Ascending aorta (tissue), 2 donors: ENCODE data around the gene GALNT17. TPM values are rescaled to one million over a fixed set of nuclear protein-coding genes. Genes with fewer than 3 reads are reported as not detected.

Experiments
- DNase-seq, 2 donors: peaks; one replicate each; pipeline ENCODE4 v3.0.0-alpha.2; 2019; ENCODE audit warnings: low spot score in 2 of 2
- H3K27ac ChIP-seq, 2 donors: fragments of 200-600 bp; sonication (generic); one replicate each; pipeline ENCODE4 v1.5.1; 2016 to 2017; ENCODE audit warnings: mild to moderate bottlenecking in 1 of 2
- H3K27me3 ChIP-seq: fragments of 200-600 bp; sonication (generic); one replicate; pipeline ENCODE4 v1.5.1; 2017
- H3K36me3 ChIP-seq, 2 donors: fragments of 200-600 bp; sonication (generic); one replicate each; pipeline ENCODE4 v1.5.1; 2016
- H3K4me1 ChIP-seq, 2 donors: fragments of 200-600 bp; sonication (generic); one replicate each; pipeline ENCODE4 v1.5.1; 2016 to 2017; ENCODE audit warnings: mild to moderate bottlenecking in 1 of 2
- H3K4me3 ChIP-seq, 2 donors: fragments of 200-600 bp; sonication (generic); one replicate each; pipeline ENCODE4 v1.5.1; 2016 to 2017; ENCODE audit warnings: mild to moderate bottlenecking in 1 of 2
- H3K9me3 ChIP-seq, 2 donors: fragments of 200-600 bp; sonication (generic); one replicate each; pipeline ENCODE4 v1.5.1; 2016
- intact Hi-C: fragments of 100-400 bp; cut with DNase I; formaldehyde crosslinking; loops from one replicate; pipeline ENCODE4 v1.15.1; 2023
- total RNA-seq: library from RNA; depleted of rRNA; stranded (reverse); fragments of >200 nt; gene quantifications from one replicate; pipeline ENCODE4 v1.1.0, GENCODE V29; 2016
- TF ChIP-seq, protein P1 (sequence below), 3 experiments: fragments of 200-600 bp in 2 of 3; fragments of 450-650 bp in 1 of 3; sonication (generic) in 2 of 3; IDR thresholded peaks; one replicate each; pipeline ENCODE4 v1.5.1; 2016 to 2019; ENCODE audit warnings: antibody characterized with exemption in 3 of 3, mild to moderate bottlenecking in 1 of 3, moderate library complexity in 1 of 3

GALNT17 gene
- total RNA-seq, 1 donor from 2014 or later: 29.8 TPM

DNA sequence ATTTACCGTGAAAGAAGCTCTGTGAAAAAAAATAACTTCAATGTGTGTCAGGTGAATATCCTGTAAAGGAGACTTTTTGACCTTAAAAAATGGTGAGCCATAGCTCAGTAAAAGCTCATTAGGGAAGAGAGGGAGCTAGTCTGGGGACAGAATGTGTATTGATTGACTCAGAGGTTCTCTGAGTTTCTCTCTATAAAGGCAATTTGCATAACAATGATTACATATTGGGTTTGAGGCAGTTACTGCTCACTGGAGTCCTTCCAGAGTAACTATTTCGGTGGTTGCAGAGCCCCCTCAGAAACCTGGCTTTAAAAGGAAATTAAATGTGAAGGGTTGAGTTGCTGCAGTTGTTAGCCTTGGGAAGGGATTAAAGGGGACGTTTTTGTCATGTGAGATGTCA lies 181.6 kb downstream of the GALNT17 start:
- Histone ChIP-seq H3K36me3 (no peaks in the 10 kb centered on the region), H3K27me3 (no peaks in the 10 kb centered on the region), H3K4me3 (no peak overlapping the region), H3K4me1 (peaks cover 4 to 27% of the 10 kb centered on the region in 2 donors), H3K9me3 (no peaks in the 10 kb centered on the region), H3K27ac (no peak overlapping the region)
- TF ChIP-seq, protein P1, sequence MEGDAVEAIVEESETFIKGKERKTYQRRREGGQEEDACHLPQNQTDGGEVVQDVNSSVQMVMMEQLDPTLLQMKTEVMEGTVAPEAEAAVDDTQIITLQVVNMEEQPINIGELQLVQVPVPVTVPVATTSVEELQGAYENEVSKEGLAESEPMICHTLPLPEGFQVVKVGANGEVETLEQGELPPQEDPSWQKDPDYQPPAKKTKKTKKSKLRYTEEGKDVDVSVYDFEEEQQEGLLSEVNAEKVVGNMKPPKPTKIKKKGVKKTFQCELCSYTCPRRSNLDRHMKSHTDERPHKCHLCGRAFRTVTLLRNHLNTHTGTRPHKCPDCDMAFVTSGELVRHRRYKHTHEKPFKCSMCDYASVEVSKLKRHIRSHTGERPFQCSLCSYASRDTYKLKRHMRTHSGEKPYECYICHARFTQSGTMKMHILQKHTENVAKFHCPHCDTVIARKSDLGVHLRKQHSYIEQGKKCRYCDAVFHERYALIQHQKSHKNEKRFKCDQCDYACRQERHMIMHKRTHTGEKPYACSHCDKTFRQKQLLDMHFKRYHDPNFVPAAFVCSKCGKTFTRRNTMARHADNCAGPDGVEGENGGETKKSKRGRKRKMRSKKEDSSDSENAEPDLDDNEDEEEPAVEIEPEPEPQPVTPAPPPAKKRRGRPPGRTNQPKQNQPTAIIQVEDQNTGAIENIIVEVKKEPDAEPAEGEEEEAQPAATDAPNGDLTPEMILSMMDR (IDR thresholded peaks at IDR 0.05): no peak
- intact Hi-C loops: loop anchor here (5.0 kb wide), 1 partner anchor 39 kb away; no protein-coding TSS in a partner anchor
- no peak for DNase-seq

DNA sequence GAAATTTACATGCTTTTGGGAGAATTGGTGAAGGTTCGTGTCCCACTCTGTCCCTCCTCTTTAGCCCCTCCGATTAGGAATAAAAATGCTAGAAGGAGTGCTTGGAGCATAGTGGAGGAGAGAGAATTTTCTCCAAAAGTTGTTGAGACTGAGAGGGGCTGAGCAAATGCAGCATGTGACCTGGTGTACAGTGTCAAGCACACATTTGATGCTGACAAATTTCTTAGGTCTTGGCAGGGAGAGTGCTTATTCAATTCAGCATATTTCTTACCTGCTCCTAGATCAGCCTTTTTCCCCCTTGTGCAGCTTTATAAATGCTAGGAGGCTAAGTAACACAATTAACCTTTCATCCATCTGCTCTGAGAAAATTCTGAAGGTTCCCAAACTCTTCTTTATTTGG lies 189.0 kb downstream of the GALNT17 start:
- Histone ChIP-seq H3K27ac (no peak overlapping the region), H3K4me1 (no peaks in the 10 kb centered on the region), H3K4me3 (no peak overlapping the region), H3K27me3 (no peaks in the 10 kb centered on the region), H3K36me3 (no peaks in the 10 kb centered on the region), H3K9me3 (no peaks in the 10 kb centered on the region)
- TF ChIP-seq, protein P1 (IDR thresholded peaks at IDR 0.05): no peak
- no peak for DNase-seq
- intact Hi-C loops: no loop called here

DNA sequence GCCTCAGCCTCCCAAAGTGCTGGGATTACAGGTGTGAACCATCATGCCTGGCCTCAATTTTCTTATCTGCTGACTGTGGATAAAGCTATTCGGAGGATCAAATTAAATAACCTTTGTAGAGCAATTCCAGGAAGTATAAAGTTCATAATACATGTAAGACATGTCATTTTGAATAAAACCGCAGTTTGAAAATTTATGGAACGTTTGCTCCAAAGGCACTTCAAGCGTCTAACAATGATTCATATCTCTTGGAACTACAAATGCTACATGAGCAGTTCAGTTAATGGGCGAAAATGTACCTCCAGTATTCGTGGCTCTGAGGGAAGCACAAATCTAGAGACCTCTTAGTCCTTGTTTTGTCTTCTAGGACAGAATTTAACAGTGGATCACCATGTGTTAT lies 190.3 kb downstream of the GALNT17 start:
- intact Hi-C loops: no loop called here
- H3K4me3 ChIP-seq: no peak overlapping the region
- H3K36me3 ChIP-seq: no peaks in the 10 kb centered on the region
- no peak for DNase-seq
- H3K27ac ChIP-seq: no peak overlapping the region
- H3K27me3 ChIP-seq: no peaks in the 10 kb centered on the region
- H3K9me3 ChIP-seq: no peaks in the 10 kb centered on the region
- H3K4me1 ChIP-seq: no peaks in the 10 kb centered on the region
- TF ChIP-seq, protein P1 (IDR thresholded peaks at IDR 0.05): no peak

DNA sequence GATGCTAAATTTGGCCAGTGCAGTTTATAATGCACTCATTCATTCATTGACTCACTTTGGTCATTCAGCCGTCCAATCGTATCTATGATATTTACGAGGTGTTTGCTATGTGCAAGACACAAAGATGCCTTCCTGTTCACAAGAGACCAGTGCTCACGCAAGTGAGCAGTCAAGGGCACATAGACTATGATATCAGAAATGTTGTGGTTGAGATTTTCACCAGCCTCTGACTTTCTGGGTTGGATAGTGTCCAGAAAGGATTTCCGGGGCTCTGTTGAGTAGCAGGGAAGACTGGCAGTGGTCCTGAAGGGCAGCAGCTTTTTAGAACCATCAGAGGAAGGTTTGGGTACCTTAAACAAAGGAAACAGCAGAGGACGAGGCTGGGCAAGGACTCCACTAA lies 191.8 kb downstream of the GALNT17 start:
- H3K9me3 ChIP-seq: no peaks in the 10 kb centered on the region
- no peaks in the 10 kb centered on the region for H3K27me3 ChIP-seq
- intact Hi-C loops: no loop called here
- no peak for DNase-seq
- TF ChIP-seq, protein P1 (IDR thresholded peaks at IDR 0.05): no peak
- no peak overlapping the region for H3K4me3 ChIP-seq
- H3K36me3 ChIP-seq: no peaks in the 10 kb centered on the region
- H3K4me1 ChIP-seq: no peaks in the 10 kb centered on the region
- no peak overlapping the region for H3K27ac ChIP-seq

DNA sequence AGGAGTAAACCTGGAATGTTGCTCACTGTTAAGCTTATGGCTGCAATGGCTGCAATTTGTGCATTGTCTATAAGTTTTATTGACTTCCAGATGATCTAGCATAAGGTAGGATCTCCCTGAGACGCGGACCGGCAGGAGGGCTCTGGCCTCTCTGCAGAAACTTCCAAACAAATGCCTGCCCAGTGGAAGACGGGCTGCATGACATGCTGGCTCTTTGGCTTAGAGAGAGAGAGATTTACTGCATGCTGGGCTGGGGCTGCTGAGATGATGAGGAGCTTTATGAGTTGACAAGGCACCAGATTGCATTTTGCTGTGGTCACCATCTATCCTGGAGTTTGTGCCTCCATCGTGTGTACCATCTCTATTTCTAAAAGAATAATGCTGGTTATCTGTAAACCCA lies 193.2 kb downstream of the GALNT17 start:
- no peak for DNase-seq
- no peaks in the 10 kb centered on the region for H3K4me1 ChIP-seq

More for the DNA sequence above, 193.2 kb downstream of the GALNT17 start:
- Histone ChIP-seq H3K4me3 (no peak overlapping the region), H3K36me3 (no peaks in the 10 kb centered on the region), H3K27ac (no peak overlapping the region), H3K27me3 (no peaks in the 10 kb centered on the region), H3K9me3 (no peaks in the 10 kb centered on the region)
- TF ChIP-seq, protein P1 (IDR thresholded peaks at IDR 0.05): no peak
- intact Hi-C loops: no loop called here
